Activated B cell treated with CpG ODN at 0.5 μM for 24 hours (primary cell): ENCODE measurements around the gene ASPHD2. TPM values are rescaled to one million over a fixed set of nuclear protein-coding genes. Genes with fewer than 3 reads are reported as not detected.

ENCODE experiments used
- ATAC-seq: fragments of 200-7000 bp; cut with Tn5 transposase; one replicate; pipeline ENCODE4 v1.10.0; 2021; ENCODE audit warnings: low read depth, mild to moderate bottlenecking, moderate library complexity
- CTCF ChIA-PET: fragments of 350-600 bp; sonication (Branson Sonifier 250); formaldehyde crosslinking; loops from one replicate; lab custom pipeline; 2021; ENCODE audit warnings: antibody characterized with exemption; lab: Charles Lee
- POLR2A ChIA-PET: fragments of 350-600 bp; sonication (Branson Sonifier 250); formaldehyde crosslinking; loops from one replicate; lab custom pipeline; 2021; ENCODE audit warnings: antibody characterized with exemption; lab: Charles Lee
- DNase-seq: peaks from one replicate; pipeline ENCODE4 v3.0.0; 2022
- H3K27ac Mint-ChIP-seq: one replicate; pipeline ENCODE4 v1.8.0; 2020; ENCODE audit warnings: mixed read lengths
- H3K27me3 Mint-ChIP-seq: one replicate; pipeline ENCODE4 v1.8.0; 2021; ENCODE audit warnings: mixed read lengths
- H3K36me3 Mint-ChIP-seq: one replicate; pipeline ENCODE4 v1.8.0; 2021; ENCODE audit warnings: low read depth, mixed read lengths
- H3K4me1 Mint-ChIP-seq: one replicate; pipeline ENCODE4 v1.8.0; 2021; ENCODE audit warnings: mixed read lengths
- H3K4me3 Mint-ChIP-seq: one replicate; pipeline ENCODE4 v1.8.0; 2020; ENCODE audit warnings: mild to moderate bottlenecking, mixed read lengths
- H3K9me3 Mint-ChIP-seq: one replicate; pipeline ENCODE4 v1.8.0; 2020; ENCODE audit warnings: mixed read lengths
- intact Hi-C: fragments of 100-400 bp; cut with micrococcal nuclease; formaldehyde crosslinking; loops from one replicate; pipeline ENCODE4 v1.15.1; 2024
- total RNA-seq: library from RNA; stranded (reverse); gene quantifications from 2 replicates; pipeline ENCODE4 v1.2.3, GENCODE V29; 2022
- TF ChIP-seq, protein P1 (sequence below): fragments of 200-600 bp; IDR thresholded peaks from one replicate; pipeline ENCODE4 v1.8.0; 2022; ENCODE audit warnings: antibody characterized with exemption, mild to moderate bottlenecking

Gene ASPHD2
- total RNA-seq, 1 donor from 2014 or later, result 15.5 TPM

DNA sequence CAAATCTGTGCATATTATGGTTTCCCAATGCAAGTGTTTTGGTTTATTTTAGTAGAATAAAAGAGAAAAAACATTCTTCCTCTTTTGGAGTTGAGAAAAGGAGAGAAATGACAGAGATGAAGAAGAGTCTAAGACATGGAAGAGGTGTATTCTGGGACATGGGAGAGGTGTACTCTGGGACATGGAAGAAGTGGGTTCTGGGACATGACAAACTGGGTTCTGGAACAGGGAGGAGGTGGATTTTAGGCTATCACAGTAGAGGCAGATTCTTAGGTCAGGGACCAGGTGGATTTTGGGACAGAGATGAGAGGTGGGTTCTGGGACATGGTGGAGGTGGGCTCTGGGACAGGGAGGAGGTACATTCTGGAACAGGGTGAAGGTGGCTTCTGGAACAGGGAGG is 2.1 kb upstream of the ASPHD2 start:
- H3K4me3 Mint-ChIP-seq, result peak overlapping the region; percentile 40
- CTCF ChIA-PET, result no interaction called here
- H3K9me3 Mint-ChIP-seq, result peaks cover 2% of the 10 kb centered on the region
- POLR2A ChIA-PET, result no interaction called here
- H3K27me3 Mint-ChIP-seq, result no peaks in the 10 kb centered on the region
- ATAC-seq (no peak), DNase-seq (no peak)
- H3K4me1 Mint-ChIP-seq, result peaks cover 41% of the 10 kb centered on the region
- intact Hi-C loops, result loop anchor here (5.0 to 10.0 kb wide), 2 partner anchors 35 to 862 kb away; partner anchors contain the start of gene GRK3
- TF ChIP-seq, protein P1, sequence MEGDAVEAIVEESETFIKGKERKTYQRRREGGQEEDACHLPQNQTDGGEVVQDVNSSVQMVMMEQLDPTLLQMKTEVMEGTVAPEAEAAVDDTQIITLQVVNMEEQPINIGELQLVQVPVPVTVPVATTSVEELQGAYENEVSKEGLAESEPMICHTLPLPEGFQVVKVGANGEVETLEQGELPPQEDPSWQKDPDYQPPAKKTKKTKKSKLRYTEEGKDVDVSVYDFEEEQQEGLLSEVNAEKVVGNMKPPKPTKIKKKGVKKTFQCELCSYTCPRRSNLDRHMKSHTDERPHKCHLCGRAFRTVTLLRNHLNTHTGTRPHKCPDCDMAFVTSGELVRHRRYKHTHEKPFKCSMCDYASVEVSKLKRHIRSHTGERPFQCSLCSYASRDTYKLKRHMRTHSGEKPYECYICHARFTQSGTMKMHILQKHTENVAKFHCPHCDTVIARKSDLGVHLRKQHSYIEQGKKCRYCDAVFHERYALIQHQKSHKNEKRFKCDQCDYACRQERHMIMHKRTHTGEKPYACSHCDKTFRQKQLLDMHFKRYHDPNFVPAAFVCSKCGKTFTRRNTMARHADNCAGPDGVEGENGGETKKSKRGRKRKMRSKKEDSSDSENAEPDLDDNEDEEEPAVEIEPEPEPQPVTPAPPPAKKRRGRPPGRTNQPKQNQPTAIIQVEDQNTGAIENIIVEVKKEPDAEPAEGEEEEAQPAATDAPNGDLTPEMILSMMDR, result no peak
- H3K36me3 Mint-ChIP-seq, result peaks cover 11% of the 10 kb centered on the region
- H3K27ac Mint-ChIP-seq, result peak overlapping the region; percentile 73

DNA sequence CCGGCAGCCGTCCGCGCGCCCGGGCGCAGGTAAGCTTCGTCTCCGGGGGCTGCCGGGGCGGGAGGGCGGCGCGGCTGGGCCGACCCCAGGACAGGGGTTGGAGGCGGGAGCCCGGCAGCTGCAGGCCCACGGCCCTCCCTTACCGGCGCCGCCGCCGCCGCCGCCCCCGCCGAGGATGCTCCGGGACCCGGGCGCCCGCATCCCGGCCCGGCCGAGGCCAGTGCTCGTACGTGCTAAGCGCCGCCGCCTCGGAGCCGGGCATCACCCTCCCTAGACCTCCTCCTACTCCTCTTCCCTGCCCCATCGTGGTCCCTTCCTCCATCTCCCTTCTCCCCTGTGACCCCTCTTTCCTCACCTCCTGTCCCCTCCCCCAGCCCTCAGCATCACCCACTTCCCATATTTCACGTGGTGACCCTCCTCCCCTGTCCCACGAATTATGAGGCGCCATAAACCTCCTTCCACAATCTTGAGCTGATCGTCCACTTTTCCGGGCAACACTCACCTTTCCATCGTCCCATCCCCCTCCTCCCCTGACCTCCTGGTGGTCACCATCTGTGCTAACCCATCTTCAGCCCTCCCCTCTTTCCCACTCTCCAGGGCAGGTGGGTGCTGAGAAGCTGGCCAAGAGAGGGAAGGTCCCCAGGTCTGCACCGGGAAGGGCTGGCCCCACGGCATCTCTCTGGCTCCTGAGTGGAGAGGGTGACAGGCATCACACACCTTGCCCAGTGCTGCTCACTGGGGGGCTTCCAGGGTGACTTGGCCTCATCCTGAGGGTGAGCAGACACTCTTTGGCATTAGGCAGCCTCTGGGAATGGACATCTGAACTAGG is 612 bp downstream of the ASPHD2 start:
- H3K36me3 Mint-ChIP-seq, result peaks cover 30% of the 10 kb centered on the region
- ChIA-PET CTCF (interaction anchor here (0.7 to 3.8 kb wide), 4 partner anchors 32 to 62 kb away, joined by 3 to 21 read pairs (median 5); partner anchors contain the start of gene SRRD), POLR2A (interaction anchor here (0.7 to 1.3 kb wide), 7 partner anchors 50 to 882 kb away, joined by 3 to 10 read pairs (median 5); partner anchors contain the start of genes HPS4 and SRRD)
- peaks cover 63% of the 10 kb centered on the region for H3K4me1 Mint-ChIP-seq
- peak overlapping the region; percentile 71 for H3K27ac Mint-ChIP-seq
- ATAC-seq (peak; percentile 1), DNase-seq (no peak)
- intact Hi-C loops, result loop anchor here (1.0 to 10.0 kb wide), 9 partner anchors 33 to 1489 kb away; partner anchors contain the start of genes GRK3, HPS4, MIAT and PITPNB
- peak overlapping the region; percentile 88 for H3K4me3 Mint-ChIP-seq
- no peaks in the 10 kb centered on the region for H3K27me3 Mint-ChIP-seq
- TF ChIP-seq, protein P1, result no peak
- no peaks in the 10 kb centered on the region for H3K9me3 Mint-ChIP-seq

DNA sequence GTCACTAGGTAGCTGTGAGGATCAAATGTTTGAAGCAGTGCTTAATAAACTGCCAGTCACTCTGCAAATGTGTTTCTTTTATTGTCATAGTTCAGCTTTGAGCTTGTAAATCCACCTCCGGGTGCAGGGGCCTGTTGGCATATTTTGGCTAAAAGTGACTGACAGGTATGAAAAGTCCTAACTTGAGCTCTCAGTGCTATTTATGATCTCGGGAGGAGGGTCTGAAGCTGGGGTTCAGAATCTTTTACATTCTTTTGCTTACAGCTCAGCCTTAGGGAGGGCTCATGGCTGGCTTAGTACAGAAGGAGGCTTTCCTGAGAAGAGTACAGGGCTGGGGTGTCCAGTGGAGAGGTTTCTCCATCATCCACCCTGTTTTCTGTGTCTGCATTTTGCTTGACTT is 1.5 kb downstream of the ASPHD2 start:
- ChIA-PET POLR2A (interaction anchor here (0.9 to 1.5 kb wide), 5 partner anchors 53 to 883 kb away, joined by 3 to 10 read pairs (median 5); partner anchors contain the start of genes HPS4 and SRRD), CTCF (interaction anchor here (0.6 to 3.8 kb wide), 5 partner anchors 31 to 73 kb away, joined by 3 to 21 read pairs (median 5); partner anchors contain the start of gene SRRD)
- ATAC-seq, result no peak
- no peak for DNase-seq
- H3K4me1 Mint-ChIP-seq, result peaks cover 70% of the 10 kb centered on the region
- H3K4me3 Mint-ChIP-seq, result peak overlapping the region; percentile 88
- H3K27ac Mint-ChIP-seq, result peak overlapping the region; percentile 71
- H3K27me3 Mint-ChIP-seq, result no peaks in the 10 kb centered on the region
- no peaks in the 10 kb centered on the region for H3K9me3 Mint-ChIP-seq
- intact Hi-C loops, result loop anchor here (5.0 kb wide), 2 partner anchors 162 to 227 kb away; partner anchors contain the start of genes MIAT and TPST2
- TF ChIP-seq, protein P1, result no peak
- H3K36me3 Mint-ChIP-seq, result peaks cover 39% of the 10 kb centered on the region

DNA sequence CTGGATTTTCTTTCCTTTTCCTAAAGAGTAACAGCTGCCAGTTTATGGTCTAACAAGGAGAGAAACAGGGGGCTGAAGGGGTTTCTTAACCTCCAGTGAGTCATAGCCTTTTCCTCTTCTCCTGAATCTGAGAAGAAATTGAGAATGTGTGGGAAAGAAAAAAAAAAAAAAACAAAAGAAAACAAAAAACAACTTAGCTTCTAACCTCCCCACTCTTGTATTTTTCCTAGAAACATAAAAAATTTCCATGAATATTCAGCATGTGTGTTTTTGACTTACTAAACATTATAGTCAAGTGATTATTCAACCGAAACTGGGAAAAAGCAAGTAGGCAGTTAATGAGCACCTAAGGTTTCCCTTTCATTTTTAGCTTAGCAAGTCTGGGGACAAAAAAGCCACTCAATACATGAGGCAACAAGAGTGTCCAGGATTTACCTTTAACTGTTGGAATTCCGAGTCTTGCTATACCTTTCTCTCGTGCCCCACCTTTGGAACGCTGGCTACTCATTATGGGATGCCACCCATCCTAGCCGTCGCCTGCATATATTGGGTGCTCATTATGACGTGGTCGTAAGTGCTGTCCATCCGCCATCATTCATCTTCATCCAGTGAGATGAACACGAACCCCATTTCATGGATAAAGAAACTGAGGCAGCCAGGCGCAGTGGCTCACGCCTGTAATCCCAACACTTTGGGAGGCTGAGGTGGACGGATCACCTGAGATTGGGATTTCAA is 2.4 kb downstream of the ASPHD2 start:
- intact Hi-C loops, result loop anchor here (5.0 kb wide), 2 partner anchors 161 to 226 kb away; partner anchors contain the start of genes MIAT and TPST2
- H3K4me1 Mint-ChIP-seq, result peaks cover 78% of the 10 kb centered on the region
- ATAC-seq (no peak), DNase-seq (no peak)
- ChIA-PET CTCF (interaction anchor here (0.6 to 3.8 kb wide), 4 partner anchors 30 to 72 kb away, joined by 3 to 21 read pairs (median 6); partner anchors contain the start of gene SRRD), POLR2A (interaction anchor here (0.8 to 1.5 kb wide), 6 partner anchors 13 to 242 kb away, joined by 3 to 6 read pairs (median 4); partner anchors contain the start of genes HPS4 and SRRD)
- H3K4me3 Mint-ChIP-seq, result peak overlapping the region; percentile 88
- H3K36me3 Mint-ChIP-seq, result peaks cover 47% of the 10 kb centered on the region
- H3K27me3 Mint-ChIP-seq, result no peaks in the 10 kb centered on the region
- TF ChIP-seq, protein P1, result no peak
- H3K9me3 Mint-ChIP-seq, result no peaks in the 10 kb centered on the region
- H3K27ac Mint-ChIP-seq, result peak overlapping the region; percentile 71
